CD4-positive, CD25-positive, alpha-beta regulatory T cell (primary cell): ENCODE measurements around the gene INSRR. TPM values are rescaled to one million over a fixed set of nuclear protein-coding genes. Genes with fewer than 3 reads are reported as not detected.

ENCODE experiments used
- ATAC-seq, 2 donors: fragments of 150-1000 bp; cut with Tn5 transposase; one replicate each; pipeline ENCODE4 v1.10.0; 2021; ENCODE audit warnings: low read depth in 2 of 2, moderate number of reproducible peaks in 2 of 2, moderate library complexity in 1 of 2
- DNase-seq, 3 donors: peaks; one replicate each; pipeline versions ENCODE4 v3.0.0 to v3.0.0-alpha.2; 2012 to 2022; ENCODE audit warnings: mixed read lengths in 1 of 3
- H3K27ac ChIP-seq: one replicate; pipeline ENCODE4 v1.7.0; 2013; ENCODE audit warnings: mild to moderate bottlenecking, low read length; ENCODE audit not compliant: insufficient read depth, poor library complexity, severe bottlenecking
- H3K27me3 ChIP-seq: one replicate; pipeline ENCODE4 v1.7.0; 2013; ENCODE audit warnings: low read length; ENCODE audit not compliant: control insufficient read depth, insufficient read depth
- H3K36me3 ChIP-seq: one replicate; pipeline ENCODE4 v1.7.0; 2013; ENCODE audit warnings: mild to moderate bottlenecking, low read length, moderate library complexity; ENCODE audit not compliant: control insufficient read depth, insufficient read depth
- H3K4me1 ChIP-seq: 2 replicates; pipeline ENCODE4 v1.7.0; 2013; ENCODE audit warnings: mild to moderate bottlenecking, low read length; ENCODE audit not compliant: insufficient read depth, control insufficient read depth, poor library complexity, severe bottlenecking
- H3K4me3 ChIP-seq: one replicate; pipeline ENCODE4 v1.7.0; 2013; ENCODE audit warnings: low read depth, mild to moderate bottlenecking, low read length, moderate library complexity
- H3K9me3 ChIP-seq, 2 experiments: 1 replicate in 1 of 2; 2 replicates in 1 of 2; pipeline ENCODE4 v1.7.0; 2013; ENCODE audit warnings: low read length in 2 of 2, mild to moderate bottlenecking in 1 of 2, moderate library complexity in 1 of 2; ENCODE audit not compliant: control insufficient read depth in 2 of 2
- H3K27ac Mint-ChIP-seq, 3 donors: one replicate each; pipeline ENCODE4 v1.8.0; 2020 to 2022; ENCODE audit warnings: mild to moderate bottlenecking in 3 of 3, mixed read lengths in 3 of 3, moderate library complexity in 2 of 3
- H3K27me3 Mint-ChIP-seq: one replicate; pipeline ENCODE4 v1.8.0; 2022; ENCODE audit warnings: mild to moderate bottlenecking, mixed read lengths
- H3K36me3 Mint-ChIP-seq: one replicate; pipeline ENCODE4 v1.8.0; 2020; ENCODE audit warnings: mixed read lengths
- H3K4me1 Mint-ChIP-seq, 4 donors: one replicate each; pipeline ENCODE4 v1.8.0; 2020 to 2022; ENCODE audit warnings: mixed read lengths in 4 of 4, mild to moderate bottlenecking in 1 of 4
- H3K4me3 Mint-ChIP-seq, 4 donors: one replicate each; pipeline ENCODE4 v1.8.0; 2020 to 2022; ENCODE audit warnings: mild to moderate bottlenecking in 4 of 4, mixed read lengths in 4 of 4, moderate library complexity in 3 of 4
- H3K9me3 Mint-ChIP-seq, 7 donors: one replicate each; pipeline ENCODE4 v1.8.0; 2020 to 2022; ENCODE audit warnings: mixed read lengths in 7 of 7, mild to moderate bottlenecking in 3 of 7, moderate library complexity in 2 of 7
- polyA plus RNA-seq, 4 donors: library from polyadenylated mRNA; unstranded; fragments of 300-500 nt; fragmentation: Illumina TruSeq; gene quantifications; one replicate each; pipeline ENCODE4 v1.2.3, GENCODE V29; 2021
- total RNA-seq: library from RNA; stranded (reverse); gene quantifications from one replicate; pipeline ENCODE4 v1.2.3, GENCODE V29; 2022

INSRR gene
- total and polyA plus RNA-seq, 5 donors from 2014 or later: 0.07 TPM; not detected in 4

DNA sequence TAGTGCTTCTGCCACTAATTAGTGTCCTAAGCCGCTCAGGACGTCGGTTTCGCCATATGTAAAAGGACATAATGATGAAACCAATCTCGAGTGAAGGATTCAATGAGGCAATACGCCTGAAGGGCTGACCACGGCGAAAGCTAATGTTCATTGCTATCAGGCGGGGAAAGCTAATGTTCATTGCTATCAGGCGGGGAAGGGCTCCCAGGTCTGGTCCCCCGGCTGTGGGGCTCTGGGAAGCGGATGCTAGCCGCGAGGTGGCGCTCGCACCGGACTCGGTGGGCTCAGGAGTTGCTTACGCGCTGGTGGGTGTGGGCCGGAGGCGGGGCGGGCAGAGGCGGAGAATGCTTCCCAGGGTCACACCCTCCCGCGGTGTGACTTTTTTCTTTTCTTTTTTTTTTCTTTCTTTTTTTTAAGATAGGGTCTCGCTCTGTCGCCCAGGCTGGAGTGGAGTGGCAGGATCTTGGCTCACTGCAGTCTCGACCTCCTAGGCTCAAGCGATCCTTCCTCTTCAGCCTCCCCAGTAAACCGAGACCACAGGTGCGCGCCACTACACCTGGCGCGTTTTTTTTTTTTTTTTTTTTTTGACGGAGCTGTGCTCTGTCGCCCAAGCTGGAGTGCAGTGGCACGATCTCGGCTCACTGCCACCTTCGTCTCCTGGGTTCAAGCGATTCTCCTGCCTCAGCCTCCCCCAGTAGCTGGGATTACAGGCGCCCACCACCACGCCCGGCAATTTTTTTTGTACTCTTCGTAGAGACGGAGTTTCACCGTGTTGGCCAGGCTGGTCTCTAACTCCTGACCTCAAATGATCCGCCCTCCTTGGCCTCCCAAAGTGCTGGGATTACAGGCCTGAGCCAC is 33.5 kb upstream of the INSRR start:
- H3K27ac Mint-ChIP-seq: peak overlapping the region in 1 of 3 donors; percentile 69
- no peak overlapping the region for H3K27ac ChIP-seq
- no peaks in the 10 kb centered on the region for H3K36me3 ChIP-seq
- H3K27me3 Mint-ChIP-seq: peaks cover 74% of the 10 kb centered on the region
- peaks cover 4% of the 10 kb centered on the region for H3K36me3 Mint-ChIP-seq
- H3K4me3 ChIP-seq: peak overlapping the region; percentile 44
- peaks cover 0 to 1% (median 0%) of the 10 kb centered on the region in 7 donors for H3K9me3 Mint-ChIP-seq
- peak; percentile 68 to 86 (median 78) for DNase-seq
- peaks cover 6% of the 10 kb centered on the region for H3K27me3 ChIP-seq
- no peaks in the 10 kb centered on the region for H3K9me3 ChIP-seq
- H3K4me3 Mint-ChIP-seq: peak overlapping the region; percentile 36 to 86 (median 76)
- ATAC-seq: peak; percentile 81 to 87
- H3K4me1 ChIP-seq: peaks cover 19% of the 10 kb centered on the region
- H3K4me1 Mint-ChIP-seq: peaks cover 0 to 24% (median 15%) of the 10 kb centered on the region in 4 donors

DNA sequence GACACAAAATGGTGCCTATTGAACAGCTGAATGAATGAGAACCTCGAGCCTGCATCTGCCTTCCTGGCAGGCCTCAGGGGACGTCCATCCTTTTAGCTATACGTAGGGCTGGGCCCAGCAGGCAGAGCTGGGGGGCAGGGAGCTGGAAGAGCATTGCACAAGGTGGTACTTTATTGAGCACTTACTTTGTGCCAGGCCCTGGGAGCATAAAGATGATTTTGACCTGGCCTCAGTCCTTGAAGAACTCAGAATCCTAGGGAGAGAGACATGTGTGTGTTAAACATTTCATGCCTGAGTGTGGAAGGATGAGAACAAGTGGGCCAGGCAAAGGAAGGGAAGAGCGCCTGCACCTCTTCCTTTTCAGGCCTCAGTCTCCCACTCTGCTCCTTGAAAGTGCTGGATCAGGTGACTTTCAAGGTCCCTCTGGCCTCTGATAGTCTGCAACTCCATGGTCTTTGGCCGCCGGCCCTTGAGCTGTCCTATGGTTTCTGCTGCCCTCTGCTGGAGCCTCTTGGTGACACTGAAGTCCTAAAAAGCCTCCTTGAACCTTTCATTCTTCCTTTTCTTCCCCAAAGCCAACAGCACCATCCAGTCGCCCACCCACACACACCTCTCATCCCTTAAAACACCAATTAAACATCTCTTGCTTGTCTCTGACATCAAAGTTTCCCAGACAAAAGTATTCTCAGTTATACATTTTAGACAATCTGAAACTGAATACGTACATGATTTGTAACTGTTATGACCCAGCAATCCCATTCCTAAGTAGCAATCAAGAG is 31.1 kb upstream of the INSRR start:
- H3K4me3 Mint-ChIP-seq: peak overlapping the region in 2 of 4 donors; percentile 0 to 14
- ATAC-seq: no peak
- H3K27ac Mint-ChIP-seq: no peak overlapping the region

DNA sequence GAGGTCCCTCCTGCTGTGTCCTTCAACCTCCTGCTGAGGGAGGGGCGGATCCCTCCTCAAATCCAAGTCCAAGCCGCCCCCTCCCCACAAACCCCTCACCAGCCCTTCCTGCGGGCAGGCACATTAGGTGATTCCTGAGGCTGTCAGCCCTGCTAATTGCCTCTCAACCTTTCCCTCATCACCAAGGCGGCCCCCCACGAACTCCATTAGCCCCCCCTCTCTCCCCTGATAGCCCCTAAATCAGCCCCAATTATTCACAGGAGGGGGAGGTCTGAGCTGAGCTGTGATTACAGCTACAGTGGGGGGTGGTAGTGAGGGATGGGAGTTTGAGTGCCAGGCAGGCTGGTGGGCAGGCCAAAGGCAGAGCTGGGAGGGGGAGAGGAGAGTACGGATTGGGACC is 28.8 kb upstream of the INSRR start:
- Histone ChIP-seq H3K4me1 (peaks cover 8% of the 10 kb centered on the region), H3K4me3 (no peak overlapping the region), H3K36me3 (no peaks in the 10 kb centered on the region), H3K9me3 (no peaks in the 10 kb centered on the region), H3K27me3 (no peaks in the 10 kb centered on the region), H3K27ac (no peak overlapping the region)
- Mint-ChIP-seq H3K27ac (no peak overlapping the region), H3K27me3 (peaks cover 62% of the 10 kb centered on the region), H3K36me3 (peaks cover 4% of the 10 kb centered on the region), H3K4me1 (peaks cover 0 to 16% (median 9%) of the 10 kb centered on the region in 4 donors), H3K4me3 (no peak overlapping the region), H3K9me3 (no peaks in the 10 kb centered on the region)
- no peak for DNase-seq
- ATAC-seq: no peak

More for the DNA sequence above, 31.1 kb upstream of the INSRR start:
- peaks cover 4% of the 10 kb centered on the region for H3K36me3 Mint-ChIP-seq
- peaks cover 0 to 23% (median 15%) of the 10 kb centered on the region in 4 donors for H3K4me1 Mint-ChIP-seq
- Histone ChIP-seq H3K27me3 (peaks cover 6% of the 10 kb centered on the region), H3K36me3 (no peaks in the 10 kb centered on the region), H3K4me3 (no peak overlapping the region), H3K9me3 (no peaks in the 10 kb centered on the region), H3K4me1 (peaks cover 19% of the 10 kb centered on the region), H3K27ac (no peak overlapping the region)
- peaks cover 68% of the 10 kb centered on the region for H3K27me3 Mint-ChIP-seq
- peaks cover 0 to 1% (median 0%) of the 10 kb centered on the region in 7 donors for H3K9me3 Mint-ChIP-seq
- DNase-seq: peak; percentile 30 to 61 (median 34)

DNA sequence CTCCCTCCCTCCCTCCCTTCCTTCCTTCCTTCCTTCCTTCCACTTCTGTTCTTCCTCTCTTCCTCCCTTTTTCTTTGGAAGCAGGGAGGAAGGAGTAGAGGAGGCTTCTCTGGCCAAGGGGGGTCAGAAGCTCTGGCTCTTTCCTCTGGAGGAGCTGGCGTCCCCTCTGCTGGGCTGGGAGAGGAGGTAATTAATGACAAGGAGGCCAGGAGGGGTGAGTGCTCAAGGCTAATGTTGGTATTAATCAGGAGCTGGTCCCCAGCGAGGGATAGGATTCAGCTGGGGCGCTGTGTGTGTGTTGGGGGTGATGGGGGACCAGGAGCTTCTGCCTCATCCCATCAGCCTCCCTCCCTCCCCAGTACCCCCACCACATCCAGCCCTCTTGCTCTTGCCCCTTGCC is 28.4 kb upstream of the INSRR start:
- Histone ChIP-seq H3K4me1 (peaks cover 4% of the 10 kb centered on the region), H3K9me3 (no peaks in the 10 kb centered on the region), H3K27ac (no peak overlapping the region), H3K27me3 (no peaks in the 10 kb centered on the region), H3K4me3 (no peak overlapping the region), H3K36me3 (no peaks in the 10 kb centered on the region)
- H3K9me3 Mint-ChIP-seq: no peaks in the 10 kb centered on the region
- no peak for DNase-seq
- no peak for ATAC-seq
- peaks cover 4% of the 10 kb centered on the region for H3K36me3 Mint-ChIP-seq
- H3K4me1 Mint-ChIP-seq: peaks cover 0 to 12% (median 7%) of the 10 kb centered on the region in 4 donors
- H3K27ac Mint-ChIP-seq: no peak overlapping the region
- H3K4me3 Mint-ChIP-seq: no peak overlapping the region
- H3K27me3 Mint-ChIP-seq: peaks cover 58% of the 10 kb centered on the region

DNA sequence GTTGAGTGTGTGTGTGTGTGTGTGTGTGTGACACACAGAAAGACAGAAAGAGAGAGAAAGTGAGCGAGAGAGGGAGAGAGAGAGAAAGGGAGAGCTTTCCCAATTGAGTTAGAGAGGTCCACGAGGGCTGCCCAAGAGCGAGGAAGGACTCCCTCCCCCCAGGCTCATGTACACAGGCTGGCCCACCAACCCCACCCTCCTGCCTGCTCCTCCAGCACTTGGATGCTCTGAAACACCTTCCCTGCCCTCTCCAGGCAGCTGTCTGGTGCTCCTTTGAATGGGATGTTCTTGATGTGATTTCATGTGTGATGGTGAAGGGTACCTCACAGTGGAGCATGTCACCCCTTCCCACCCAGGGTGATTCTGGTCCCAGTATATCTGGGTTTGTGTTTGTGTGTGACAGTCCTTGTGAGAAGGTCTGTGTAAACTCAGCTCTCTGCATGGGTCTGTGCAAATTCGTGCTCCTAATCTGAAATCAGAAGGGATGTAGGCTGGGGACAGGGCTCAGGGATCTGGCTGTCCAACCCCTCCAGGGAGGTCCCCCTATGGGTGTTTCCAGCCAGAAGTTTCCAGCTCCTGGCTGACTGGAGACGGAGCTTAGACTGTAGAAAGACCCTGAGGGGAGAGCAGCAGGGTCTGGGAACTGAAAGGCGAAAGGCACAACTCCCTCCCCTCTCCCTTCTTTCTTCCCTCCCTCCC is 27.8 kb upstream of the INSRR start:
- no peak overlapping the region for H3K27ac Mint-ChIP-seq
- DNase-seq: no peak
- H3K36me3 Mint-ChIP-seq: peaks cover 4% of the 10 kb centered on the region
- no peaks in the 10 kb centered on the region for H3K4me1 ChIP-seq
- no peaks in the 10 kb centered on the region for H3K9me3 Mint-ChIP-seq
- H3K4me1 Mint-ChIP-seq: peaks cover 0 to 6% (median 4%) of the 10 kb centered on the region in 4 donors
- peaks cover 58% of the 10 kb centered on the region for H3K27me3 Mint-ChIP-seq
- H3K4me3 Mint-ChIP-seq: no peak overlapping the region
- no peaks in the 10 kb centered on the region for H3K36me3 ChIP-seq
- no peak overlapping the region for H3K27ac ChIP-seq
- ATAC-seq: no peak
- no peaks in the 10 kb centered on the region for H3K9me3 ChIP-seq
- H3K4me3 ChIP-seq: no peak overlapping the region
- no peaks in the 10 kb centered on the region for H3K27me3 ChIP-seq

DNA sequence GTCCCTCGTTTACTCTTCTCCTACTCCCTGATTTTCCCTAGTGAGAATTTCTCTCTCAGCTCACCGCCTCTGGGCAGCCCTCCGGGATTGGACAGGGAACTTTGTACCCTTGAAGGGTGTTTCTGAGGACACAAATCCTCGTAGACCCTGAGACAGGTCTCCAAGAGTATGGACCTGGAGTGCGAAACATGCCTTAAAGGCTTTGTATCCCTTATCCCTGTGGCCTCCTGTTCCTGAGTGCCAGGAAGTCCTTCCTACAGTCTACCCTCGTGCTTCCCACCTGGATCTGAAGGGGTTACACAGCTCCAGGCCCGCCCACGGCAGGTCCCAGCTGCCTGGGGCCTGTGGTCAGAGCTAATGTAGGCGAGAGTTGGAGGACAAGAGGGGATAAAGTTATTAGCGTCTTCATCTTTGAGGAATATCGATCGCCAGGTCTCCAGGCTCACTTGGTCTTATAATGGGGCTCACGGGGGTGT is 27.0 kb upstream of the INSRR start:
- Histone ChIP-seq H3K27me3 (no peaks in the 10 kb centered on the region), H3K4me3 (no peak overlapping the region), H3K27ac (no peak overlapping the region), H3K9me3 (no peaks in the 10 kb centered on the region), H3K4me1 (no peaks in the 10 kb centered on the region), H3K36me3 (no peaks in the 10 kb centered on the region)
- Mint-ChIP-seq H3K36me3 (peaks cover 4% of the 10 kb centered on the region), H3K27ac (no peak overlapping the region), H3K4me3 (no peak overlapping the region), H3K4me1 (peaks cover 0 to 4% (median 3%) of the 10 kb centered on the region in 4 donors), H3K27me3 (peaks cover 52% of the 10 kb centered on the region), H3K9me3 (no peaks in the 10 kb centered on the region)
- DNase-seq: no peak
- ATAC-seq: no peak

DNA sequence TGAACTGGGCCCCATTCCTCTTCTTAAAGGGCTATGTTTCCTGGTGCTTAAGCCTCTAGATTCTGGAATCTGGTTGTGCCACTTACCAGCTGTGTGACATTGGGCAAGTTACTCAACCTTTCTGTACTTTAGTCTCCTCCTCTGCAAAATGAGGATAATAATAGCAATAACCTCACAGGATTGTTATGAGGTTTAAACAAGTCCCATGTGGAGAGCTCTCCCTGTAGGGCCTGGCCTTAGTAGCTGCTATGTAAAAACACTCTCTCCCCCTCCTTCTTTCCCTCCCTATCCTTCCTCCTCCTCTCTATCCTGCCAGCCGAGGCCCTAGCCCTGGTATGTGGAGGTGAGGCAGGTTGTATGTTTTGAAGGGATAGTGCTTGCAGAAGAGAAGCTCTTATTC is 26.4 kb upstream of the INSRR start:
- no peak overlapping the region for H3K4me3 Mint-ChIP-seq
- Histone ChIP-seq H3K27ac (no peak overlapping the region), H3K4me1 (no peaks in the 10 kb centered on the region), H3K36me3 (no peaks in the 10 kb centered on the region), H3K4me3 (no peak overlapping the region), H3K9me3 (no peaks in the 10 kb centered on the region), H3K27me3 (no peaks in the 10 kb centered on the region)
- H3K27ac Mint-ChIP-seq: no peak overlapping the region
- DNase-seq: no peak
- H3K9me3 Mint-ChIP-seq: no peaks in the 10 kb centered on the region
- peaks cover 0 to 3% (median 2%) of the 10 kb centered on the region in 4 donors for H3K4me1 Mint-ChIP-seq
- peaks cover 4% of the 10 kb centered on the region for H3K36me3 Mint-ChIP-seq
- peaks cover 46% of the 10 kb centered on the region for H3K27me3 Mint-ChIP-seq
- ATAC-seq: no peak
